Stimulated activated naive CD8-positive, alpha-beta T cell treated with anti-CD3 and anti-CD28 coated beads, Interleukin-15, amount 100 ng/mL, for 72 hours (primary cell): ENCODE data around the gene NKPD1.
"Not testable (repeated sequence)": the region's sequence is repeated elsewhere in the genome, so short reads cannot be mapped to it uniquely, and the experiment has no call there.

Experiments
- ATAC-seq: fragments of 150-1000 bp; cut with Tn5 transposase; 2 replicates; pipeline ENCODE4 v1.10.0; 2021; ENCODE audit warnings: mild to moderate bottlenecking, moderate library complexity
- DNase-seq, 2 donors: peaks; one replicate each; pipeline ENCODE4 v3.0.0; 2021 to 2022
- H3K27ac Mint-ChIP-seq, 2 donors: one replicate each; pipeline ENCODE4 v1.8.0; 2022; ENCODE audit warnings: mild to moderate bottlenecking in 2 of 2, mixed read lengths in 2 of 2, moderate library complexity in 2 of 2
- H3K27me3 Mint-ChIP-seq: one replicate; pipeline ENCODE4 v1.8.0; 2022; ENCODE audit warnings: mixed read lengths
- H3K4me1 Mint-ChIP-seq: one replicate; pipeline ENCODE4 v1.8.0; 2022; ENCODE audit warnings: mild to moderate bottlenecking, mixed read lengths
- H3K4me3 Mint-ChIP-seq, 2 donors: one replicate each; pipeline ENCODE4 v1.8.0; 2022; ENCODE audit warnings: mild to moderate bottlenecking in 2 of 2, mixed read lengths in 2 of 2, moderate library complexity in 1 of 2
- H3K9me3 Mint-ChIP-seq, 2 donors: one replicate each; pipeline ENCODE4 v1.8.0; 2022; ENCODE audit warnings: mixed read lengths in 2 of 2

NKPD1 gene

GRCh38 chr19:45125975-45126493, 34.7 kb downstream of the NKPD1 start:
- H3K4me1 Mint-ChIP-seq, result peaks cover 59% of the 10 kb centered on the region
- DNase-seq, result peak; percentile 64 to 72
- H3K4me3 Mint-ChIP-seq, result no peak overlapping the region
- no peaks in the 10 kb centered on the region for H3K9me3 Mint-ChIP-seq
- no peaks in the 10 kb centered on the region for H3K27me3 Mint-ChIP-seq
- no peak overlapping the region for H3K27ac Mint-ChIP-seq
- peak; percentile 86 for ATAC-seq

- peaks cover 59% of the 10 kb centered on the region for H3K4me1 Mint-ChIP-seq
- no peak overlapping the region for H3K4me3 Mint-ChIP-seq
- no peak overlapping the region for H3K27ac Mint-ChIP-seq
- H3K27me3 Mint-ChIP-seq, result no peaks in the 10 kb centered on the region
- no peaks in the 10 kb centered on the region for H3K9me3 Mint-ChIP-seq
- no peak for DNase-seq
- ATAC-seq, result no peak
Measured at GRCh38 chr19:45125360-45125759, 35.4 kb downstream of the NKPD1 start.

- Mint-ChIP-seq H3K27ac (peak overlapping the region in 1 of 2 donors; percentile 59), H3K27me3 (no peaks in the 10 kb centered on the region), H3K4me3 (no peak overlapping the region), H3K4me1 (peaks cover 69% of the 10 kb centered on the region), H3K9me3 (no peaks in the 10 kb centered on the region)
- ATAC-seq (no peak), DNase-seq (no peak)
Measured at GRCh38 chr19:45124021-45124420, 36.8 kb downstream of the NKPD1 start.

- Mint-ChIP-seq H3K27me3 (no peaks in the 10 kb centered on the region), H3K4me1 (peaks cover 75% of the 10 kb centered on the region), H3K4me3 (no peak overlapping the region), H3K27ac (no peak overlapping the region), H3K9me3 (no peaks in the 10 kb centered on the region)
- ATAC-seq (no peak), DNase-seq (no peak)
Measured at GRCh38 chr19:45123440-45123850, 37.3 kb downstream of the NKPD1 start.

- DNase-seq, result no peak
- Mint-ChIP-seq H3K27me3 (no peaks in the 10 kb centered on the region), H3K4me3 (no peak overlapping the region), H3K9me3 (no peaks in the 10 kb centered on the region), H3K4me1 (peaks cover 81% of the 10 kb centered on the region), H3K27ac (no peak overlapping the region)
- ATAC-seq, result no peak
Measured at GRCh38 chr19:45122832-45123231, 38.0 kb downstream of the NKPD1 start.

GRCh38 chr19:45121827-45122345, 38.9 kb downstream of the NKPD1 start:
- peaks cover 90% of the 10 kb centered on the region for H3K4me1 Mint-ChIP-seq
- no peaks in the 10 kb centered on the region for H3K9me3 Mint-ChIP-seq
- H3K4me3 Mint-ChIP-seq, result peak overlapping the region in 1 of 2 donors; percentile 60
- peak overlapping the region in 1 of 2 donors; percentile 57 for H3K27ac Mint-ChIP-seq
- ATAC-seq (no peak), DNase-seq (no peak)
- no peaks in the 10 kb centered on the region for H3K27me3 Mint-ChIP-seq

- H3K9me3 Mint-ChIP-seq, result no peaks in the 10 kb centered on the region
- peaks cover 97% of the 10 kb centered on the region for H3K4me1 Mint-ChIP-seq
- H3K4me3 Mint-ChIP-seq, result peak overlapping the region in 1 of 2 donors; percentile 82
Measured at GRCh38 chr19:45119582-45119981, 41.2 kb downstream of the NKPD1 start.

GRCh38 chr19:45118591-45119355, 42.0 kb downstream of the NKPD1 start:
- Mint-ChIP-seq H3K4me3 (peak overlapping the region; percentile 16 to 82), H3K27ac (peak overlapping the region; percentile 23 to 28), H3K4me1 (peaks cover 99% of the 10 kb centered on the region)
- not testable (repeated sequence) for DNase-seq, H3K27me3 Mint-ChIP-seq, H3K9me3 Mint-ChIP-seq, ATAC-seq

More at GRCh38 chr19:45119582-45119981, 41.2 kb downstream of the NKPD1 start:
- DNase-seq, result no peak
- no peak for ATAC-seq
- H3K27ac Mint-ChIP-seq, result no peak overlapping the region
- no peaks in the 10 kb centered on the region for H3K27me3 Mint-ChIP-seq

- H3K4me3 Mint-ChIP-seq, result peak overlapping the region in 1 of 2 donors; percentile 82
- H3K27me3 Mint-ChIP-seq, result no peaks in the 10 kb centered on the region
- peaks cover 98% of the 10 kb centered on the region for H3K4me1 Mint-ChIP-seq
- H3K9me3 Mint-ChIP-seq, result no peaks in the 10 kb centered on the region
- ATAC-seq, result no peak
- DNase-seq, result no peak
- H3K27ac Mint-ChIP-seq, result no peak overlapping the region
Measured at GRCh38 chr19:45118106-45118505, 42.7 kb downstream of the NKPD1 start.

GRCh38 chr19:45117671-45118070, 43.1 kb downstream of the NKPD1 start:
- H3K27me3 Mint-ChIP-seq, result no peaks in the 10 kb centered on the region
- H3K4me3 Mint-ChIP-seq, result peak overlapping the region in 1 of 2 donors; percentile 82

GRCh38 chr19:45117167-45117594, 43.6 kb downstream of the NKPD1 start:
- ATAC-seq (peak; percentile 84), DNase-seq (peak; percentile 62 to 78)
- Mint-ChIP-seq H3K9me3 (no peaks in the 10 kb centered on the region), H3K27ac (peak overlapping the region in 1 of 2 donors; percentile 51), H3K27me3 (no peaks in the 10 kb centered on the region), H3K4me3 (peak overlapping the region; percentile 13 to 82), H3K4me1 (peaks cover 97% of the 10 kb centered on the region)

More at GRCh38 chr19:45117671-45118070, 43.1 kb downstream of the NKPD1 start:
- no peak for ATAC-seq
- no peak overlapping the region for H3K27ac Mint-ChIP-seq
- no peaks in the 10 kb centered on the region for H3K9me3 Mint-ChIP-seq
- peaks cover 97% of the 10 kb centered on the region for H3K4me1 Mint-ChIP-seq
- DNase-seq, result no peak

- Mint-ChIP-seq H3K27me3 (no peaks in the 10 kb centered on the region), H3K4me1 (peaks cover 97% of the 10 kb centered on the region), H3K9me3 (no peaks in the 10 kb centered on the region), H3K27ac (no peak overlapping the region), H3K4me3 (peak overlapping the region in 1 of 2 donors; percentile 82)
- ATAC-seq (no peak), DNase-seq (no peak)
Measured at GRCh38 chr19:45115809-45116615, 44.8 kb downstream of the NKPD1 start.

- Mint-ChIP-seq H3K4me1 (peaks cover 97% of the 10 kb centered on the region), H3K27ac (no peak overlapping the region)
- DNase-seq, result no peak
Measured at GRCh38 chr19:45114116-45114515, 46.7 kb downstream of the NKPD1 start.

GRCh38 chr19:45113628-45114027, 47.2 kb downstream of the NKPD1 start:
- DNase-seq (no peak), ATAC-seq (no peak)
- Mint-ChIP-seq H3K27me3 (no peaks in the 10 kb centered on the region), H3K4me3 (no peak overlapping the region), H3K4me1 (peaks cover 97% of the 10 kb centered on the region), H3K9me3 (no peaks in the 10 kb centered on the region), H3K27ac (no peak overlapping the region)

More at GRCh38 chr19:45114116-45114515, 46.7 kb downstream of the NKPD1 start:
- no peak for ATAC-seq
- H3K4me3 Mint-ChIP-seq, result no peak overlapping the region
- no peaks in the 10 kb centered on the region for H3K9me3 Mint-ChIP-seq
- H3K27me3 Mint-ChIP-seq, result no peaks in the 10 kb centered on the region

GRCh38 chr19:45112111-45112827, 48.5 kb downstream of the NKPD1 start:
- Mint-ChIP-seq H3K4me1 (peaks cover 89% of the 10 kb centered on the region), H3K27me3 (no peaks in the 10 kb centered on the region), H3K4me3 (no peak overlapping the region), H3K27ac (peak overlapping the region; percentile 25 to 48), H3K9me3 (no peaks in the 10 kb centered on the region)
- no peak for DNase-seq
- ATAC-seq, result no peak
